Head of caudate nucleus (tissue), 42 donors: Measurements from ENCODE around the gene YARS1.

Experiments
- DNase-seq, 42 donors: peaks; one replicate each; pipeline versions ENCODE4 v3.0.0 to v3.0.0-alpha.2; 2020 to 2021; ENCODE audit warnings: mixed read lengths in 7 of 42
- intact Hi-C: fragments of 100-400 bp; cut with DNase I; formaldehyde crosslinking; loops from one replicate; pipeline ENCODE4 v1.15.0; 2022

The YARS1 gene

GRCh38 chr1:32729254-32730046 lies 87.7 kb downstream of the YARS1 start:
- intact Hi-C loops = no loop called here
- no peak for DNase-seq

GRCh38 chr1:32728413-32729077 lies 88.6 kb downstream of the YARS1 start:
- intact Hi-C loops = no loop called here
- no peak for DNase-seq

DNA sequence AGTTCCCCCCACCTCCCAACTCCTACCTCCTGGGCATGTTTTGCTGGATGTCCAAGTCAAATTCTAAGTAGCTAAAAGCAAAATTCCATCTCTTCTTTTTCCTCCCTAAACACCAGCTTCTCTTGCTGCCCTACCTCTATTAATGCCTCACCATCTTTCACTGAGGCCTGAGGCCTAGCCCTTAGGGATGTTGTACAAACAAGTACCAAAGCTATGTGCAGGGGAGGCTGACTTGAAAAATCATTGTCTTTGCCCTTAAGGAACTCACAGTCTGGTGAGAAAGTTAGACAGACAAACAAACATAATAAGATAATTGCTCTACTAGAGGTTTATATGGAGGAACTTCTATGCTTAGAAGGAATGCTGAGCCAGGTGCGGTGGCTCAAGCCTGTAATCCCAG lies 89.3 kb downstream of the YARS1 start:
- intact Hi-C loops = no loop called here
- DNase-seq = no peak

DNA sequence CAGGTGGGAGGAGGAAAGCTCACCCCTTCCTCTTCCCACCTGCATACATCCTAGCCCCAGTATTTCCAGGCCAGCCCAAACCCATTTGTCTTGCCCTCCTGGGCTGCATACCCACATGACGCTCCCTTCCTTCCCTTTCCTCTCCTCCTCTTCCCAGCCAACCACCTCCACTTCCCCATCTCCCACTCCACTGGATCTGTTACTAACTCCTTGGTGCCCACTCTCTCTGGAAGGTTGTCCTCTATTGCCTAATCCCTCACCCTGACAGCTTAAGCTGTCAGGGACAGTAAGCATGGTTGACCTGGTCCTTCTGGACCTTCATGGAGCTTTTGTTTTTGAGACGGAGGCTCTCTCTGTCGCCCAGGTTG lies 91.6 kb downstream of the YARS1 start:
- intact Hi-C loops = no loop called here
- no peak for DNase-seq
